ENCODE measurements around the gene TMPRSS11D. TPM values are rescaled to one million over a fixed set of nuclear protein-coding genes. Genes with fewer than 3 reads are reported as not detected.

Gene TMPRSS11D
- total RNA-seq, 1 experiment from 2014 or later = not detected

GRCh38 chr4:67790721-67791120 is 93.1 kb downstream of the TMPRSS11D start:
- ChIA-PET CTCF (no interaction called here), POLR2A (no interaction called here), RAD21 (ENCODE audit: low non-redundant PET in 1 of 2, low total read pairs in 2 of 2, uncharacterized antibody in 2 of 2, unreplicated experiment in 2 of 2) (no interaction called here)
- no peak overlapping the region for H2AFZ ChIP-seq (ENCODE audit: low read depth, low read length, poor library complexity, severe bottlenecking)
- H3K27me3 ChIP-seq (ENCODE audit: insufficient read depth, low read length) = no peaks in the 10 kb centered on the region
- no peak overlapping the region for H3K4me2 ChIP-seq (ENCODE audit: low read length)
- no peaks in the 10 kb centered on the region for H3K79me2 ChIP-seq (ENCODE audit: insufficient read depth, low read length)
- H3K9me2 ChIP-seq (ENCODE audit: insufficient read depth) = no peaks in the 10 kb centered on the region
- H3K36me3 ChIP-seq (ENCODE audit: control insufficient read depth in 1 of 2, insufficient read depth in 2 of 2, low read length in 2 of 2) = no peaks in the 10 kb centered on the region
- no peaks in the 10 kb centered on the region for H3K4me1 ChIP-seq (ENCODE audit: control insufficient read depth in 1 of 2, insufficient read depth in 2 of 2, low read length in 2 of 2)
- intact Hi-C loops (cut with micrococcal nuclease) = no loop called here
- TF ChIP-seq ATF3 (IDR thresholded peaks at IDR 0.05) = no peak
- TF ChIP-seq TCF7L2 (IDR thresholded peaks at IDR 0.05; ENCODE audit: borderline replicate concordance, extremely low read depth, insufficient read depth, insufficient read length) = no peak
- TF ChIP-seq RAD21 (IDR thresholded peaks at IDR 0.05; ENCODE audit: low read depth) = no peak
- no peak for TF ChIP-seq POLR2AphosphoS5 (IDR thresholded peaks at IDR 0.05; ENCODE audit: low read depth, low read length)
- TF ChIP-seq, protein P1, sequence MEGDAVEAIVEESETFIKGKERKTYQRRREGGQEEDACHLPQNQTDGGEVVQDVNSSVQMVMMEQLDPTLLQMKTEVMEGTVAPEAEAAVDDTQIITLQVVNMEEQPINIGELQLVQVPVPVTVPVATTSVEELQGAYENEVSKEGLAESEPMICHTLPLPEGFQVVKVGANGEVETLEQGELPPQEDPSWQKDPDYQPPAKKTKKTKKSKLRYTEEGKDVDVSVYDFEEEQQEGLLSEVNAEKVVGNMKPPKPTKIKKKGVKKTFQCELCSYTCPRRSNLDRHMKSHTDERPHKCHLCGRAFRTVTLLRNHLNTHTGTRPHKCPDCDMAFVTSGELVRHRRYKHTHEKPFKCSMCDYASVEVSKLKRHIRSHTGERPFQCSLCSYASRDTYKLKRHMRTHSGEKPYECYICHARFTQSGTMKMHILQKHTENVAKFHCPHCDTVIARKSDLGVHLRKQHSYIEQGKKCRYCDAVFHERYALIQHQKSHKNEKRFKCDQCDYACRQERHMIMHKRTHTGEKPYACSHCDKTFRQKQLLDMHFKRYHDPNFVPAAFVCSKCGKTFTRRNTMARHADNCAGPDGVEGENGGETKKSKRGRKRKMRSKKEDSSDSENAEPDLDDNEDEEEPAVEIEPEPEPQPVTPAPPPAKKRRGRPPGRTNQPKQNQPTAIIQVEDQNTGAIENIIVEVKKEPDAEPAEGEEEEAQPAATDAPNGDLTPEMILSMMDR (IDR thresholded peaks at IDR 0.05 in 2 of 3, conservative IDR thresholded peaks at IDR 0.05 in 1 of 3; ENCODE audit: borderline replicate concordance in 1 of 3, insufficient read depth in 1 of 3, low read depth in 2 of 3, low read length in 2 of 3) = no peak
- no peak for TF ChIP-seq SIN3A (IDR thresholded peaks at IDR 0.05; ENCODE audit: low read depth)
- no peak for TF ChIP-seq ELF1 (IDR thresholded peaks at IDR 0.05; ENCODE audit: borderline replicate concordance, low read depth)
- TF ChIP-seq EZH2phosphoT487 (IDR thresholded peaks at IDR 0.05; ENCODE audit: borderline replicate concordance) = no peak
- TF ChIP-seq POLR2A (IDR thresholded peaks at IDR 0.05; ENCODE audit: borderline replicate concordance, extremely low read depth, insufficient read depth, insufficient read length) = no peak
- TF ChIP-seq, protein P2, sequence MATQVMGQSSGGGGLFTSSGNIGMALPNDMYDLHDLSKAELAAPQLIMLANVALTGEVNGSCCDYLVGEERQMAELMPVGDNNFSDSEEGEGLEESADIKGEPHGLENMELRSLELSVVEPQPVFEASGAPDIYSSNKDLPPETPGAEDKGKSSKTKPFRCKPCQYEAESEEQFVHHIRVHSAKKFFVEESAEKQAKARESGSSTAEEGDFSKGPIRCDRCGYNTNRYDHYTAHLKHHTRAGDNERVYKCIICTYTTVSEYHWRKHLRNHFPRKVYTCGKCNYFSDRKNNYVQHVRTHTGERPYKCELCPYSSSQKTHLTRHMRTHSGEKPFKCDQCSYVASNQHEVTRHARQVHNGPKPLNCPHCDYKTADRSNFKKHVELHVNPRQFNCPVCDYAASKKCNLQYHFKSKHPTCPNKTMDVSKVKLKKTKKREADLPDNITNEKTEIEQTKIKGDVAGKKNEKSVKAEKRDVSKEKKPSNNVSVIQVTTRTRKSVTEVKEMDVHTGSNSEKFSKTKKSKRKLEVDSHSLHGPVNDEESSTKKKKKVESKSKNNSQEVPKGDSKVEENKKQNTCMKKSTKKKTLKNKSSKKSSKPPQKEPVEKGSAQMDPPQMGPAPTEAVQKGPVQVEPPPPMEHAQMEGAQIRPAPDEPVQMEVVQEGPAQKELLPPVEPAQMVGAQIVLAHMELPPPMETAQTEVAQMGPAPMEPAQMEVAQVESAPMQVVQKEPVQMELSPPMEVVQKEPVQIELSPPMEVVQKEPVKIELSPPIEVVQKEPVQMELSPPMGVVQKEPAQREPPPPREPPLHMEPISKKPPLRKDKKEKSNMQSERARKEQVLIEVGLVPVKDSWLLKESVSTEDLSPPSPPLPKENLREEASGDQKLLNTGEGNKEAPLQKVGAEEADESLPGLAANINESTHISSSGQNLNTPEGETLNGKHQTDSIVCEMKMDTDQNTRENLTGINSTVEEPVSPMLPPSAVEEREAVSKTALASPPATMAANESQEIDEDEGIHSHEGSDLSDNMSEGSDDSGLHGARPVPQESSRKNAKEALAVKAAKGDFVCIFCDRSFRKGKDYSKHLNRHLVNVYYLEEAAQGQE (IDR thresholded peaks at IDR 0.05; ENCODE audit: low read depth) = no peak
- no peak for TF ChIP-seq FOSL1 (IDR thresholded peaks at IDR 0.05; ENCODE audit: low read depth)
- no peak for TF ChIP-seq ZBTB33 (IDR thresholded peaks at IDR 0.05; ENCODE audit: extremely low read depth, insufficient replicate concordance, low read length)
- no TSS peak for BruUV-seq (replicated peaks)
- H3K9me3 ChIP-seq (ENCODE audit: control insufficient read depth in 1 of 2, insufficient read depth in 1 of 2, low read depth in 1 of 2, low read length in 2 of 2) = no peaks in the 10 kb centered on the region
- H3K9ac ChIP-seq (ENCODE audit: low read length) = no peak overlapping the region
- ATAC-seq = no peak
- H3K27ac ChIP-seq (ENCODE audit: low read depth, low read length) = no peak overlapping the region
- H4K20me1 ChIP-seq (ENCODE audit: insufficient read depth) = no peaks in the 10 kb centered on the region
- DNase-seq (ENCODE audit: low read depth, low spot score) = no peak
- no peak overlapping the region for H3K4me3 ChIP-seq (replicated peaks in 1 of 2; ENCODE audit: low read depth in 1 of 2, low read length in 2 of 2)
